Neuronal stem cell (in vitro differentiated cells): ENCODE measurements around the gene BFSP1.

ENCODE experiments used
- DNase-seq: peaks from one replicate; pipeline ENCODE4 v3.0.0-alpha.2; 2013; ENCODE audit warnings: low spot score
- H2AFZ ChIP-seq: one replicate; pipeline ENCODE4 v1.6.1; 2013; ENCODE audit warnings: mild to moderate bottlenecking, low read length, inconsistent platforms
- H2AK5ac ChIP-seq: 2 replicates; pipeline ENCODE4 v1.6.1; 2013; ENCODE audit warnings: low read depth, mild to moderate bottlenecking, inconsistent platforms, low read length, moderate library complexity, mixed read lengths
- H2BK120ac ChIP-seq: 2 replicates; pipeline ENCODE4 v1.6.1; 2013; ENCODE audit warnings: low read depth, mild to moderate bottlenecking, inconsistent platforms, low read length, moderate library complexity, mixed read lengths
- H2BK12ac ChIP-seq: one replicate; pipeline ENCODE4 v1.6.1; 2013; ENCODE audit warnings: low read length, inconsistent platforms
- H2BK15ac ChIP-seq: 2 replicates; pipeline ENCODE4 v1.6.1; 2013; ENCODE audit warnings: mild to moderate bottlenecking, low read length, inconsistent platforms, mixed read lengths
- H2BK5ac ChIP-seq: one replicate; pipeline ENCODE4 v1.6.1; 2013; ENCODE audit warnings: inconsistent platforms, mild to moderate bottlenecking, low read length, moderate library complexity
- H3K14ac ChIP-seq: one replicate; pipeline ENCODE4 v1.6.1; 2013; ENCODE audit warnings: low read length, inconsistent platforms
- H3K18ac ChIP-seq: 2 replicates; pipeline ENCODE4 v1.6.1; 2013; ENCODE audit warnings: low read length, inconsistent platforms
- H3K23ac ChIP-seq: 2 replicates; pipeline ENCODE4 v1.6.1; 2013; ENCODE audit warnings: low read depth, mild to moderate bottlenecking, mixed read lengths, low read length, inconsistent platforms; ENCODE audit not compliant: poor library complexity
- H3K27ac ChIP-seq: replicated peaks from 3 replicates; pipeline ENCODE4 v1.5.1; 2013; ENCODE audit warnings: low read length, inconsistent platforms
- H3K27me3 ChIP-seq, 3 experiments: 2 replicates each; pipeline ENCODE4 v1.6.1; 2013; ENCODE audit warnings: low read length in 3 of 3, mild to moderate bottlenecking in 2 of 3, inconsistent platforms in 1 of 3, low read depth in 1 of 3, mixed read lengths in 1 of 3, moderate library complexity in 1 of 3; ENCODE audit not compliant: control insufficient read depth in 3 of 3, insufficient read depth in 3 of 3
- H3K36me3 ChIP-seq, 2 donors: replicated peaks in 1 of 2; 2 replicates each; pipeline ENCODE4 v1.6.1; 2013; ENCODE audit warnings: low read length in 2 of 2; ENCODE audit not compliant: control insufficient read depth in 2 of 2, insufficient read depth in 2 of 2
- H3K4ac ChIP-seq: 2 replicates; pipeline ENCODE4 v1.6.1; 2013; ENCODE audit warnings: inconsistent platforms, mild to moderate bottlenecking, low read length, moderate library complexity
- H3K4me1 ChIP-seq, 2 donors: 1 replicate in 1 of 2; 2 replicates in 1 of 2; pipeline ENCODE4 v1.6.1; 2013; ENCODE audit warnings: low read length in 2 of 2, low read depth in 1 of 2; ENCODE audit not compliant: control insufficient read depth in 2 of 2, insufficient read depth in 1 of 2
- H3K4me2 ChIP-seq: one replicate; pipeline ENCODE4 v1.6.1; 2013; ENCODE audit warnings: mild to moderate bottlenecking, low read length, inconsistent platforms; ENCODE audit not compliant: insufficient read depth, poor library complexity, severe bottlenecking
- H3K4me3 ChIP-seq, 2 donors: 2 replicates each; pipeline ENCODE4 v1.5.1; 2013; ENCODE audit warnings: low read length in 2 of 2, mild to moderate bottlenecking in 2 of 2, inconsistent platforms in 1 of 2, moderate library complexity in 1 of 2
- H3K79me1 ChIP-seq: one replicate; pipeline ENCODE4 v1.6.1; 2013; ENCODE audit warnings: low read depth, mild to moderate bottlenecking, inconsistent platforms, low read length, moderate library complexity
- H3K9ac ChIP-seq: one replicate; pipeline ENCODE4 v1.6.1; 2013; ENCODE audit warnings: mild to moderate bottlenecking, low read depth, low read length, inconsistent platforms; ENCODE audit not compliant: poor library complexity
- H3K9me3 ChIP-seq, 2 donors: replicated peaks in 1 of 2; 2 replicates each; pipeline versions ENCODE3 to v1.6.1; 2013; ENCODE audit warnings: low read length in 2 of 2, mild to moderate bottlenecking in 2 of 2, inconsistent platforms in 1 of 2, low read depth in 1 of 2, mixed read lengths in 1 of 2, moderate library complexity in 1 of 2; ENCODE audit not compliant: control insufficient read depth in 2 of 2, insufficient read depth in 1 of 2
- H4K8ac ChIP-seq: one replicate; pipeline ENCODE4 v1.6.1; 2013; ENCODE audit warnings: low read depth, mild to moderate bottlenecking, inconsistent platforms, low read length, moderate library complexity
- H4K91ac ChIP-seq: one replicate; pipeline ENCODE4 v1.6.1; 2013; ENCODE audit warnings: low read length, low read depth, mild to moderate bottlenecking, inconsistent platforms; ENCODE audit not compliant: poor library complexity
- WGBS, 2 donors: extraction: QIAGEN DNeasy Blood & Tissue Kit; methylation state at CpG; one replicate each; pipeline ENCODE4 v1.1.7; 2013; ENCODE audit warnings: missing lambda C conversion rate in 2 of 2, mixed read lengths in 1 of 2; ENCODE audit not compliant: insufficient read length in 2 of 2, insufficient replicate concordance in 1 of 2; ENCODE audit errors: extremely low coverage in 2 of 2; 5-methylcytosine and 5-hydroxymethylcytosine counted together

The BFSP1 gene

GRCh38 chr20:17538517-17539170, 7.5 kb upstream of the BFSP1 start:
- no peak overlapping the region for H2BK15ac ChIP-seq
- no peak overlapping the region for H2AFZ ChIP-seq
- H3K79me1 ChIP-seq: no peaks in the 10 kb centered on the region
- H3K27ac ChIP-seq: no peak overlapping the region
- H3K4me3 ChIP-seq: no peak overlapping the region
- H2BK120ac ChIP-seq: no peak overlapping the region
- no peaks in the 10 kb centered on the region for H3K9me3 ChIP-seq
- H3K23ac ChIP-seq: no peak overlapping the region
- H2AK5ac ChIP-seq: no peak overlapping the region
- H3K27me3 ChIP-seq: peaks cover 0 to 42% (median 14%) of the 10 kb centered on the region in 3 experiments
- no peak overlapping the region for H3K18ac ChIP-seq
- no peak overlapping the region for H3K4ac ChIP-seq
- H4K8ac ChIP-seq: no peak overlapping the region
- H2BK5ac ChIP-seq: no peak overlapping the region
- WGBS, 2 donors: no CpG with 5 or more reads among the region's 7 CpGs
- no peak overlapping the region for H3K4me2 ChIP-seq
- H3K4me1 ChIP-seq: peaks cover 2% of the 10 kb centered on the region in 2 donors
- no peaks in the 10 kb centered on the region for H3K36me3 ChIP-seq
- no peak overlapping the region for H3K14ac ChIP-seq
- H2BK12ac ChIP-seq: no peak overlapping the region
- no peak overlapping the region for H3K9ac ChIP-seq
- DNase-seq: no peak
- H4K91ac ChIP-seq: no peak overlapping the region

- Histone ChIP-seq H3K4me1 (peaks cover 6% of the 10 kb centered on the region in 2 donors), H3K18ac (no peak overlapping the region), H2BK15ac (no peak overlapping the region), H4K91ac (no peak overlapping the region), H3K79me1 (no peaks in the 10 kb centered on the region), H3K9me3 (no peaks in the 10 kb centered on the region), H3K4me2 (no peak overlapping the region), H3K27ac (no peak overlapping the region), H3K36me3 (no peaks in the 10 kb centered on the region), H3K14ac (no peak overlapping the region), H3K9ac (no peak overlapping the region), H4K8ac (no peak overlapping the region), H2BK12ac (no peak overlapping the region), H2AFZ (no peak overlapping the region), H3K4me3 (no peak overlapping the region), H2BK5ac (no peak overlapping the region), H3K23ac (no peak overlapping the region), H3K4ac (no peak overlapping the region), H2BK120ac (no peak overlapping the region), H3K27me3 (peaks cover 0 to 40% (median 16%) of the 10 kb centered on the region in 3 experiments), H2AK5ac (no peak overlapping the region)
- DNase-seq: no peak
- no CpG with 5 or more reads among the region's 3 CpGs for WGBS, 2 donors
Observed at GRCh38 chr20:17537959-17538358, 6.8 kb upstream of the BFSP1 start.

GRCh38 chr20:17536944-17537444, 5.8 kb upstream of the BFSP1 start:
- Histone ChIP-seq H3K27me3 (peaks cover 0 to 43% (median 16%) of the 10 kb centered on the region in 3 experiments), H3K4me3 (no peak overlapping the region), H2AK5ac (no peak overlapping the region), H2BK5ac (no peak overlapping the region), H3K79me1 (no peaks in the 10 kb centered on the region), H4K91ac (no peak overlapping the region), H2AFZ (no peak overlapping the region), H2BK120ac (no peak overlapping the region), H3K36me3 (no peaks in the 10 kb centered on the region), H3K23ac (no peak overlapping the region), H2BK12ac (no peak overlapping the region), H3K14ac (no peak overlapping the region), H3K9me3 (no peaks in the 10 kb centered on the region), H3K4me2 (no peak overlapping the region), H3K18ac (no peak overlapping the region), H3K9ac (no peak overlapping the region), H3K27ac (no peak overlapping the region), H3K4ac (no peak overlapping the region), H3K4me1 (peaks cover 6% of the 10 kb centered on the region in 2 donors), H4K8ac (no peak overlapping the region), H2BK15ac (no peak overlapping the region)
- DNase-seq: peak; percentile 56
- WGBS, 2 donors: no CpG with 5 or more reads among the region's 6 CpGs

- Histone ChIP-seq H2BK15ac (no peak overlapping the region), H3K4ac (no peak overlapping the region), H2AK5ac (no peak overlapping the region), H3K27me3 (peaks cover 8 to 48% (median 32%) of the 10 kb centered on the region in 3 experiments), H2AFZ (no peak overlapping the region), H3K36me3 (no peaks in the 10 kb centered on the region), H3K9me3 (peaks cover 2 to 3% of the 10 kb centered on the region in 2 donors), H4K91ac (no peak overlapping the region), H3K9ac (no peak overlapping the region), H3K18ac (no peak overlapping the region), H2BK5ac (no peak overlapping the region), H3K4me1 (peaks cover 6 to 11% of the 10 kb centered on the region in 2 donors), H3K23ac (no peak overlapping the region), H3K14ac (no peak overlapping the region), H3K4me2 (no peak overlapping the region), H3K27ac (no peak overlapping the region), H2BK12ac (no peak overlapping the region), H3K79me1 (no peaks in the 10 kb centered on the region), H3K4me3 (no peak overlapping the region), H4K8ac (no peak overlapping the region), H2BK120ac (no peak overlapping the region)
- no peak for DNase-seq
- no CpG with 5 or more reads among the region's 3 CpGs for WGBS, 2 donors
Observed at GRCh38 chr20:17534077-17534476, 2.9 kb upstream of the BFSP1 start.
